ENCODE measurements around the gene CPA1. TPM values are rescaled to one million over a fixed set of nuclear protein-coding genes. Genes with fewer than 3 reads are reported as not detected.

Gene CPA1
- total RNA-seq, 1 experiment from 2014 or later: not detected

GRCh38 chr7:130435311-130435854, 55.1 kb downstream of the CPA1 start:
- no peak for TF ChIP-seq CTCF (conservative IDR thresholded peaks at IDR 0.05)
- no peak for TF ChIP-seq EZH2 (IDR thresholded peaks at IDR 0.05; ENCODE audit: low read depth)
- peaks cover 7% of the 10 kb centered on the region; the same call in 1 of the 2 replicates for H3K79me2 ChIP-seq (ENCODE audit: low read depth)
- intact Hi-C loops (cut with micrococcal nuclease; ENCODE audit: unreplicated experiment): no loop called here
- H3F3A ChIP-seq (ENCODE audit: insufficient read depth, low read depth): peaks cover 15% of the 10 kb centered on the region
- H4K20me1 ChIP-seq (ENCODE audit: insufficient read depth): no peaks in the 10 kb centered on the region
- no peak overlapping the region for H3K27ac ChIP-seq
- no peaks in the 10 kb centered on the region for H3K27me3 ChIP-seq (ENCODE audit: insufficient read depth, low read depth)
- POLR2A ChIA-PET (ENCODE audit: unreplicated experiment): no interaction called here
- H3K4me2 ChIP-seq: no peak overlapping the region
- no peak overlapping the region for H3K4me3 ChIP-seq
- no peak for DNase-seq
- H3K9me2 ChIP-seq (ENCODE audit: insufficient read depth): no peaks in the 10 kb centered on the region
- H3K36me3 ChIP-seq (ENCODE audit: low read depth): no peaks in the 10 kb centered on the region
- CTCF ChIA-PET: no interaction called here
- no peaks in the 10 kb centered on the region for H3K9me3 ChIP-seq (ENCODE audit: insufficient read depth, low read depth)
- H3K4me1 ChIP-seq (replicated peaks; ENCODE audit: insufficient read depth): peaks cover 17% of the 10 kb centered on the region
- no TSS peak for BruUV-seq (replicated peaks)
- H2AFZ ChIP-seq: no peak overlapping the region

GRCh38 chr7:130436253-130436652, 56.0 kb downstream of the CPA1 start:
- no peaks in the 10 kb centered on the region for H3K27me3 ChIP-seq (ENCODE audit: insufficient read depth, low read depth)
- H3K9me3 ChIP-seq (ENCODE audit: insufficient read depth, low read depth): no peaks in the 10 kb centered on the region
- H3K27ac ChIP-seq: no peak overlapping the region
- H3K79me2 ChIP-seq (ENCODE audit: low read depth): peaks cover 8% of the 10 kb centered on the region; the same call in 1 of the 2 replicates
- no peak overlapping the region for H2AFZ ChIP-seq
- POLR2A ChIA-PET (ENCODE audit: unreplicated experiment): interaction anchor here (0.7 kb wide), 1 partner anchor 197 kb away, joined by 8 read pairs; no protein-coding TSS in a partner anchor
- CTCF ChIA-PET: interaction anchor here (0.6 to 0.7 kb wide), 2 partner anchors 298 to 366 kb away, joined by 5 read pairs; partner anchors contain the start of gene KLHDC10
- no peaks in the 10 kb centered on the region for H3K36me3 ChIP-seq (ENCODE audit: low read depth)
- H3K4me3 ChIP-seq: no peak overlapping the region
- no TSS peak for BruUV-seq (replicated peaks)
- H3F3A ChIP-seq (ENCODE audit: insufficient read depth, low read depth): peaks cover 15% of the 10 kb centered on the region
- TF ChIP-seq CTCF (conservative IDR thresholded peaks at IDR 0.05) (no peak), EZH2 (IDR thresholded peaks at IDR 0.05; ENCODE audit: low read depth) (no peak)
- no peak overlapping the region for H3K4me2 ChIP-seq
- H3K4me1 ChIP-seq (replicated peaks; ENCODE audit: insufficient read depth): peaks cover 18% of the 10 kb centered on the region
- H4K20me1 ChIP-seq (ENCODE audit: insufficient read depth): no peaks in the 10 kb centered on the region
- H3K9me2 ChIP-seq (ENCODE audit: insufficient read depth): no peaks in the 10 kb centered on the region
- intact Hi-C loops (cut with micrococcal nuclease; ENCODE audit: unreplicated experiment): no loop called here
- no peak for DNase-seq

Other genes starting within 250 kb of the CPA1 start
- 20.0 and 30.8 TPM in 2 replicates for gene TMEM209, start 175.1 kb upstream of the CPA1 start, total RNA-seq (2021)
- not detected in 2 replicates for gene SSMEM1, start 172.6 kb upstream of the CPA1 start, total RNA-seq (2021)
- gene CPA2, start 113.6 kb upstream of the CPA1 start, total RNA-seq (2021): not detected in 2 replicates
- gene CPA4, start 87.3 kb upstream of the CPA1 start, total RNA-seq (2021): 4.2 and 9.8 TPM in 2 replicates
- not detected in 2 replicates for gene CPA5, start 35.7 kb upstream of the CPA1 start, total RNA-seq (2021)
- gene CEP41, start 60.5 kb downstream of the CPA1 start, total RNA-seq (2021): 16.3 and 18.0 TPM in 2 replicates
- 41.7 and 76.9 TPM in 2 replicates for gene MEST, start 111.6 kb downstream of the CPA1 start, total RNA-seq (2021)

All from PC-9 (cell line).